HG02870 (cell line): ENCODE results near the gene ABCA6.
"Not testable (repeated sequence)": the region's sequence is repeated elsewhere in the genome, so short reads cannot be mapped to it uniquely, and the experiment has no call there.

Experiments used
- ATAC-seq: cut with Tn5 transposase; IDR thresholded peaks from one replicate; pipeline ENCODE4 v1.9.1; 2021; ENCODE audit warnings: mild to moderate bottlenecking, moderate library complexity; ENCODE audit not compliant: unreplicated experiment

ABCA6 gene

DNA sequence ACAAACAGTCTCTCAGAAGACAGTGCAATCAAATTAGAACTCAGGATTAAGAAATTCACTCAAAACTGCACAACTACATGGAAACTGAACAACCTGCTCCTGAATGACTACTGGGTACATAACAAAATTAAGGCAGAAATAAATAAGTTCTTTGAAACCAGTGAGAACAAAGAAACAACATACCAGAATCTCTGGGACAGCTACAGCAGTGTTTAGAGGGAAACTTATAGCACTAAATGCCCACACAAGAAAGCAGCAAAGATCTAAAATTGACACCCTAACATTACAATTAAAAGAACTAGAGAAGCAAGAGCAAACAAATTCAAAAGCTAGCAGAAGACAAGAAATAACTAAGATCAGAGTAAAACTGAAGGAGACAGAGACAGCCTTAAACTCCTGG is 68.3 kb downstream of the ABCA6 start:
- ATAC-seq, result not testable (repeated sequence)

DNA sequence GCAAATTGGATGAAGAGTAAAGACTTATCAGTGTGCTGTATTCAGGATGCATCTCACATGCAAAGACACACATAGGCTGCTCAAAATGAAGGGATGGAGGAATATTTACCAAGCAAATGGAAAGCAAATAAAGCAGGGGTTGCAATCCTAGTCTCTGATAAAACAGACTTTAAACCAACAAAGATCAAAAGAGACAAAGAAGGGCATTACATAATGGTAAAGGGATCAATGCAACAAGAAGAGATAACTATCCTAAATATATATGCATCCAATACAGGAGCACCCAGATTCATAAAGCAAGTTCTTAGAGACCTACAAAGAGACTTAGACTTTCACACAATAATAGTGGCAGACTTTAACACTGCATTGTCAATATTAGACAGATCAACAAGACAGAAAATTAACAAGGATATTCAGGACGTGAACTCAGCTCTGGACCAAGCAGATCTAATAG is 68.9 kb downstream of the ABCA6 start:
- not testable (repeated sequence) for ATAC-seq

DNA sequence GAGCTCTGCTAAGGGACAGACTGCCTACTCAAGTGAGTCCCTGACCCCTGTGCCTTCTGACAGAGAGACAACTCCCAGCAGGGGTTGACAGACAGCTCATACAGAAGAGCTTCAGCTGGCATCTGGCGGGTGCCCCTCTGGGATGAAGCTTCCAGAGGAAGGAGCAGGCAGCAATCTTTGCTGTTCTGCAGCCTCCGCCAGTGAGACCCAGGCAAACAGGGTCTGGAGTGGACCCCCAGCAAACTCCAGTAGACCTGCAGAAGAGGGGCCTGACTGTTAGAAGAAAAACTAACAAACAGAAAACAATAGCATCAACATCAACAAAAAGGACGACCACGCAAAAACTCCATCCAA is 70.5 kb downstream of the ABCA6 start:
- not testable (repeated sequence) for ATAC-seq

DNA sequence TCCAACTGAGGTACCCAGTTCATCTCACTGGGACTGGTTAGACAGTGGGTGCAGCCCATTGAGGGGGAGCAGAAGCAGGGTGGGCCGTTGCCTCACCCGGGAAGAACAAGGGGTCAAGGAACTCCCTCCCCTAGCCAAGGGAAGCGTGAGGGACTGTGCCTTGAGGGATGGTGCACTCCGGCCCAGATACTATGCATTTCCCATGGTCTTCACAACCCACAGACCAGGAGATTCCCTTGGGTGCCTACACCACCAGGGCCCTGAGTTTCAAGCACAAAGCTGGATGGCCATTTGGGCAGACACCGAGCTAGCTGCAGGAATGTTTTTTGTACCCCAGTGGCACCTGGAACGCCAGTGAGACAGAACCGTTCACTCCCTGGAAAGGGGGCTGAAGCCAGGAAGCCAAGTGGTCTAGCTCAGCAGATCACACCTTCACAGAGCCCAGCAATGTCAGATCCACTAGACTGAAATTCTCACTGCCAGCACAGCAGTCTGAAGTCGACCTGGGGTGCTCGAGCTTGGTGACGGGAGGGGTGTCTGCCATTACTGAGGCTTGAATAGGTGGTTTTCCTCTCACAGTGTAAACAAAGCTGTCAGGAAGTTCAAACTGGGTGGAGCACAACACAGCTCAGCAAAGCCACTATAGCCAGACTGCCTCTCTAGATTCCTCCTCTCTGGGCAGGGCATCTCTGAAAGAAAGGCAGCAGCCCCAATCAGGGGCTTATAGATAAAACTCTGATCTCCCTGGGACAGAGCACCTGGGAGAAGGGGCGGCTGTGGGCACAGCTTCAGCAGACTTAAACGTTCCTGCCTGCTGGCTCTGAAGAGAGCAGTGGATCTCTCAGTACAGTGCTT is 71.1 kb downstream of the ABCA6 start:
- not testable (repeated sequence) for ATAC-seq

DNA sequence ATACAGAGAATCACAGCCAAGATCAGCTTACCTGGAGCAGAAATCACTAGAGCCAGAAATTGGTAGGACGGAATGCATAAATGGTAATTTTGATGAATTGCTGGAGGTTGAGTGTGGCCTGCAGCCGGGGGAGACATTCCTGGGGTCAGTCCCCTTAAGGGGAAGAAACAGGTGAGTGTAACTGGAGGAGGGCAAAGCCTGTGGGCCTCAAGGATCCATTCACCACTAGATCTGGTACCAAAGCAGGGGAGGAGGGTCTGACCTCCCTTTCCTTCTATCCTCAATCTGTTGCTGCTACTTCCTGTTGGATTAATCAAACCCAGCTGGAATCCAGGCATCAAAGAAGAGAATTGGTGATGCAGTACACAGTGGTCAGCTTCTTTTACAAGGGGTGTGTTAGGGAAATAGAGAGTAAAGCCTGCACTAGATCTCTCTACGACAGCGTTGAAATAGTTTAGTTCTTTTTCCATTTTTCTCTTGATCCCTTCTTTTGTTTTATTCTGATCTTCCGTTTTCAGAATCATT is 72.4 kb downstream of the ABCA6 start:
- no peak for ATAC-seq

DNA sequence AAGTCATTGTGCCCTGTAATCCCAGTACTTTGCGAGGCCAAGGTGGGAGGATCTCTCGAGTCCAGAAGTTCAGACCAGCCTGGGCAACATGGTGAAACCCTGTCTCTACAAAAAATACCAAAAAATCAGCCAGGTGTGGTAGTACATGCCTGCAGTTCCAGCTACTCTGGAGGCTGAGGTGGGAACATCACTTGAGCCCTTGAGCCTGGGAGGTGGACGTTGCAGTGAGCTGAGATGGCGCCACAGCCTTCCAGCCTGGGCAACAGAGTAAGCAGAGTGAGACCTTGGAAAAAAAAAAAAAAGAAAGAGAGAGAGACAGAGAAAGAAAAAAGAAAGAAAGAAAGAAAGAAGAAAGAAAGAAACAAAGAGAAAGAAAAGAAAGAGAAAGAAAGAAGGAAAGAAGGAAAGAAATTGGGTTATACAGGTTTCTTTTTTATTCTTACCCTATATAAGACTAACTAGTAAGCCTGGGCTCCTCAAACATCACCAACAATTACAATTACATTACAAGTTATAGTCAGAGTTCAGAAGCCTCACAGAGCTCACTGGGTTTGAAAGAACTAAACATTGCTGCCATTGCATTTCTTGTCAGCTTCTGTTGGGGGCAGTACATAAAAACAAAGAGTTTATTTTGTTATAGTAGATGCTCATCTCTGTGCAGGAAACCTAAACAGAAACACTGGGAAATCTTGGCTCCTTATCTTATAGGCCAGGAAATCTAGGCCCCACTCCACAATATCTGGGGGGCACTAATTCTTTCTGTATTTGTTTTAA is 74.2 kb downstream of the ABCA6 start:
- no peak for ATAC-seq

DNA sequence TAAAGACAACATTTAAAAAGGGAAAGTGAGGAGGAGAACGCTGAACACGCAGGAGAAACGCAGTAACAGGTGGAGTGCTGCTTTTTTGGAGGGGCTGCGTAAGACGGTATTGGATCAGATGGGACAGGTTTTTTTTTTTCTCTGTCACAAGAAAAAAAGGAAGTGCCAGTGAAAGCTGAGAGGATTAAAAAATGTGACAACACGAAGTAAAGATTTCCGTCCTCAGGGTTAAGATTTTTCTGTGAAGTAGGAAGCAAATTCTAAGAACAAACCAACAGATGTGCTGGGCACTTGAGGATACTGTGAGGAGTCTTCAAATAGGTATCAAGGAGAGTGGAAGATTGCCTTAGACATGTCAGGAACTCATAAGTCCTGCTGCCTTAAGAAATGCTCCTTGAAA is 75.2 kb downstream of the ABCA6 start:
- ATAC-seq, result no peak

DNA sequence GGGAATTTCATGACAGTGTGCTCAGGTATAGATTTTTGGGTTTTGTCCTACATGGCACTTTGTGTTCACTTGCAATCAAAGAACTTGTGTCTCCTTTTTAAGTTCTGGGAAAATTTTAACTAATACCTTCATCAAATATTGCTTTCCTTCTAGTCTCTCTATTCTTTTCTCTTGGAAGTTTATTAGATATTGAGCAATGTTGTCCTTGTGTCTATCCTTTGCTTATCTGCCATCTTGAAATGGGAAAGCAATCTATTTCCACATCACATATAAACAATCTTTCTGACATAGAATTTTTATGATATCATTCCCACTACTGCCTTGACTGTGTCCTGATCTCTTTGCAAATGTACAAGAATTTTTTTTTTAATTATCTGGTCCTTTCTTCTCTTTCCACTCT is 76.6 kb downstream of the ABCA6 start:
- ATAC-seq, result no peak

DNA sequence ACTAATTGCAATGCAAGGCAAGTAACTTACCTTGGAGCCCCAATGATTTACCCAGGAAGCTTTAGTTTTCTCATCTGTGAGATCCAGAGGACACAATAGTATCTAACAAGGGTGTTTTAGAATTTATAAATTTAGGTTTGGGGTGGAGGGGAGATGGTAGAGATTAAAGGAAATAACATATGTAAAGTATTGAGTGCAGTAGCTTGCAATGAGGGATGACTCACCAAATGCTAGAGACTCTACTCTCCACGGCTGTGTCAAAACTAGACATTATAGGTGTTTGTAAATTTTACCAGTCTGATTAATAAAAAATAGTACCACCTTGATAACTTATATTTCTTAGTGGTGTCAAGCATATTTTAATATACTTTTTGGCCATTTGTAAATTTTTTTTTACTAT is 77.2 kb downstream of the ABCA6 start:
- ATAC-seq, result no peak

DNA sequence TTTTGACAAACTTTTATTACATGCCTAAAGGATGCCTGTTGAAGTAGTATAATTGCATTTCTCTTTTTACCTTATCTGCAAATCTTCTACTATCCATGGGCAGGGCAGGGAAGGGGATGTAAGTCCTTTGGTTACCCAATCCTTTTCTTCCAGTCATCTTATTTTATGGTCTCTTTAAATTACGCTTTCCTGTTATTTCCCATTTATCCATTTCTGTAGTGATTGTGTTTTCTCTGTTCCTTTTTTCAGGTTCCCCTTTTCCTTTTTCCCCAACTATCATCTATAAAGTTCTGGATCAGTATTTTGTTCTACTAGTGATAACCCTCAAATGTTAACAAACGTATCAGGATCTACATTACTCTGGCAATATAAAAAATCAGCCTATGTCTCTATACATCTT is 77.7 kb downstream of the ABCA6 start:
- no peak for ATAC-seq

DNA sequence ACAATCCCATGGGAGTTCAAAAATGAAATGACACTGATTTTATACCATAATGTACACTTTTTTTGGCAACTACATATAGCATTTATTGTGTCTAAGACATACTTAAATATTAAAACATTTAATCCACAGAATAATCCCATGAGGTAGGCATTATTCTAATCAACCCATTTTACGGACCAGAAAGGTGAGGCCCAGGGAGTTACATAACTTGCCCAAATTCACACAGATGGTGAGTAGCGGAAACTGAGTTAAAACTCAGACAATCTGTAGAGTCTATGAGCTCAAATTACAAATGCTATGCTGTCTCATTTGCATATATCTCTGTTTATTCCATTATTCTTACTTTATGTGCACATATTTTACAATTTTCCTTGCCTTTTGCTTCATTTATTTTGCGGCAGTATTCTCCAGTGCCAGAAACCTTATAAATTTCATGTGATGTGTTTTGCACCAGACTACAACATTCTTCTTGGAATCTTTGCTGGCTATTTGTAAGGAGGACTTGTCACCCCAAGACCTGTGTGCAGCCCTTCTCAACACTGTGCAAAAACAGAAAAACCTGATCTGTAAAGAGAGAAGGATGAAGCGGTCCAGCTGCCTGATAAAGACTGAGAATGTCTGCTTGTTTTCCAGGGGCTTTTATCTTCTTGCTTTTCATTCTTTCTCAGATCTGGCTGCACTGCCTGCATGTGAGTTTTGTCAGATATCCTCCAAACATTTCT is 78.7 kb downstream of the ABCA6 start:
- no peak for ATAC-seq

DNA sequence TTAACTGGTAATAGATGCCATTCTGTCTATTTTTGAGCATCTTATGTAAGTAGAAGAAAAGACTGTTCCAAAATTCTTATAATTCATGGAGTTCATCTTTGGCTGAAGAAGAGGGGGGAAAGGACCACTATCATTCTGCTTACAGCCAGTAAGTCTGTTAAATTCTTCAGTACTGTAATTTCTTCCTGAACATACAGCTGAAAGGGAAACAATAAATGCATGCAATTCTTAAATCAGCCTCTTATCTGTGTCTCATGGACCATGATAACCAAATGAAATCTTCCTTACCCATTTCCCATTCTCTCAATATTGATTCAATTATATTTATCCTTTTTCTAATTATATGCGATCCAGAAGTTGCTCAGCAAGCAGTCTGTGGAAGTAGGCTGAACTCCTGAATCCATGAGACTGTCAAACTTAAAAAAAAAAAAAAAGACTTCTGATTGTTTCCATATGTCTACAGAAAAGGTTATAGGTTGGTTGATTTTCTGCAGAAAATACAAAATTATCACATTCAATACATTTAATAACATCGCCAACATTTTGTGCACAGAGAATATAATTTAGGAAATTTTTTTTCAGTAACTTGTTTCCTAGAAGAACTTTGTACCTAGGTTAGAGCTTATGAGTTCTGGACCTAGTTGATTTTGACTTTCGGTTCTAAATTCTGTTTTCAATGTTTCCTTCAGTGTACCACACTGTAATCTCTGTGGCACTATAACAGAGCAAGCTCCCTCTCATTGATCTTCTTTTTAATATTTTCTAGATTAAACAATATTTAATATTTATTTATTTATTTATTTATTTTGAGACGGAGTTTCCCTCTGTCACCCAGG is 79.8 kb downstream of the ABCA6 start:
- no peak for ATAC-seq

DNA sequence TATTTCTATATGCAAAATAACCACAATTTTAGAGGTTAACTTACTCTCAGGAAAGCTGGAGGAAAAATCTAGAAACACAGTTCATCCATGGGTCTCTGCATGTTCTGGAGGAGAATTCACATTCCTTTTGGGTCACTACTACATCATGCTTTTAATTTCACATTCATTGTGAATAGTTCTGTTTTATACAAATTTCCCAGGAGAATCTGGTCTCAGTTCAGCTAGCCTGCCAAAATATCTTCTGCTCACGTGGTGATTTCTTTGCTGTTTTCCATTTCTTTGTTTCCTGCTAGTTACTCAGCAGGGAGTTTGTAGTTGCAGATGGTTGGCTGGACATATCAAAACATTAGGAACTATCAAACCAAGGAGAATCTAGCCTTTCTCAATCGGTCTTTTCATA is 80.9 kb downstream of the ABCA6 start, which contains the start of gene ABCA9:
TSS of gene ABCA9 (minus strand) at position 106 of the 400 bp plus-strand sequence. CDS start 9,801 bp downstream, outside the sequence.
- ATAC-seq, result no peak

DNA sequence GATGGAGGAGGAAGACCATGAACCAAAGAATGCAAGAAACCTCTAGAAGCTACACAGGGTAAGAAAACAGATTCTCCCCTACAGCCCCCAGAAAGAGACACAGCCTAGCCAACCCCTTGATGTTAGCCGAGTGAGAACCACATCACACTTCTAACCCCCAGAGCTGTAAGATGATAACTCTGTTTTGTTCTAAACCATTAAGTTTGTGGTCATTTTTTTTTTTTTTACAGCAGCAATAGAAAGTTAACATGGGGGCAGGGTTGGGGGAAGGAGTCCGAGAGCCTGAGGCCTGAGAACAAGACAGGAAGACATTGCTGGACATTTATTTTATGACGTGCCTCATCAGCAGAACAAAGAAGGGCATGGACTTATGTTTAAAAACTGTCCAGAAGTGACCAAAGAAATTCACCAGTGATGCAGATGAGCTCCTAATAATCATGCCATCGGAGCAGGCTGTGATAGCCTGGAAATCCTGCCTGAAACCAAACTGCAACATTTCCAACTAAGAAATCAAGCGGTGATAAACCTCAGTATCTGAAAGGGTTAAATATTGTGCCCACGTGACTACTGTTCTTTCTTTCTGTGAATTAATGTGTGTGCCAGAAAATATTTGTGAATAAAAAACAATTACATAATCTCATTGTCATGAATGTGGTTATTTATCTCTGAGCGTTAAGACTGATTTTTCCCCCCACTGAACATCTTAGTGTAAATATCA is 82.1 kb downstream of the ABCA6 start:
- ATAC-seq, result no peak

DNA sequence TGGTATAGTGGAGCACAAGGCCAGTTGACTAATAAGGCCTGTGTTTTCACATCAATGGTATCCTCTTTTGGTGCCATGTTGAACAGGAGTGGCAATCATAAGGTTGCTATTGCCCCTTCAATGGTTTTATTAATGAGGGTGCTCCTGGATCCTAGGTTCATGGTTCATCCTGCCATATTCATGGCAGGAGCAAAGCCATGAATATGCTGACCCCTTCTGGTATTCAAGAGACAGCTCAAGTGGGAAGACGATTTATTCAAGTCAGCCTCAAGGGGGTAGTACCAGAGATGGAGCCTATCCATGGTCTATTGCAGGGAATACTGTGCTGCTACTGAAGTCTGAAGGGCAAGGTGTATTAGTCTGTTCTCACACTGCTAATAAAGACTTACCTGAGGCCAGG is 83.5 kb downstream of the ABCA6 start:
- no peak for ATAC-seq

DNA sequence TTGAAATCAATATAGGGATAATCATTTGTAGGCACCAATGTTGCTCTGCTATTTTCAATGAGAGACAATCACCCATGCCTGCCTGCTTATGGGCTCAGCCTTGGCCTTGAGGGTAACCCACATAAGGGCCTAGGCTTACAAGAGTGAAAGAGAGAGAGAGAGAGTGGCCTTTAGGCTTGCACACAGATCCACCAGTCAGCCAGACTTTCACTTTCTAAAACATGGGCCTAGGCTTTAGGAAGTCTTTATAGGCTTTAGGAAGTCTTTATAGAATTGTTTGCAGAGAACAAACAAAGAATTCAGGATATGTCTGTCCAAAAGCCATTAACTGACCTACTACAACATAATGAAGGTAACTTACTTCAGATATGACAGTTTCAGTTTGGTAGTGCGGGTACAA is 84.4 kb downstream of the ABCA6 start:
- no peak for ATAC-seq

DNA sequence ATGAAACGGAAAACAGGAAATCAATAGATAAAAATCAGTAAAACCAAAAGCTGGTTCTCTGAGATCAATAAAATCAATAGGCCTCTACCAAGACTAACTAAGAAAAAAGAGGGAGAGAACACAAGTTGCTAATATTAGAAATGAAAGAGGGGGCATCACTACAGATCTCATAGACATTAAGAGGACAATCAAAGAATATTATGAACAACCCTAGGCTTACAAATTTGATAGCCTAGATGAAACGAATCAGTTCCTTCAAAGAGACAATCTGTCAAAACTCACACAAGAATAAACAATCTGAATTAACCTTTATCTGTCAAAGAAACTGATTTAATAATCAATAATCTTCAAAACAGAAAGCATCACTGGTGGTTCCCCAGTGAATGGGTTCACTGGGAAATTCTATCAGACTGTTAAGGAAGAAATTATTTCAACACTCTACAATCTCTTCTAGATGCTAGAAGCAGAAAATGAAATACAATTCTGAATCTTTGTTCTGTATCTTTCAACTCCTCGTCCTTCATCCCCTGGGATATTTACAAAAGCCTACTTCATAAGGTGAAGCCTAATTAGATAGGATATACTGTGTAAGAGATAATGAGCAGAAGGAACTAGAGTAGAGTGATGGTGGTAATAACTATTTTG is 85.4 kb downstream of the ABCA6 start:
- no peak for ATAC-seq

DNA sequence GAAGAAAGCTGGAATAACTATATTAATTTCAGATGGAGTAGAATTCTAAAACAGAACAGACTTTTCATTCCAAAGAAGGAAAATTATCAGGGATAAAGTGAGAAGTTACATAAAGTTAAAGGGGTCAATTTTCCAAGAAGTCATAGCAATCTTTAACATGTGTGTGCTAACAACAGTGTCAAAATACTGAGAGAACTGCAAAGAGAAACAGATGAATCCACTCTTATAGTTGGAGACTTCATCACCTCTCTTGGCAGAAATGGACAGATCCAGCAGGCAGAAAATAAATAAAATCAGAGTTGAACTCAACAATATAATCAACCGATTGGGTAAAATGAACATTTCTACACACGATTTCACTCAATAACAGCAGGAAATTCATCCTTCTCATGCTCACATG is 86.4 kb downstream of the ABCA6 start:
- ATAC-seq, result no peak
